Measurements from ENCODE around the gene RHOBTB3. TPM values are rescaled to one million over a fixed set of nuclear protein-coding genes. Genes with fewer than 3 reads are reported as not detected.

RHOBTB3 gene
- total RNA-seq, 1 experiment from 2014 or later, result 84.3 TPM

GRCh38 chr5:95733107-95733665, 2.0 kb downstream of the RHOBTB3 start:
- ChIA-PET RAD21 (ENCODE audit: low non-redundant PET in 1 of 2, low total read pairs in 2 of 2, uncharacterized antibody in 2 of 2, unreplicated experiment in 2 of 2) (no interaction called here), CTCF (no interaction called here), POLR2A (no interaction called here)
- ATAC-seq (no peak), DNase-seq (ENCODE audit: low read depth, low spot score) (no peak)
- no peak overlapping the region for H2AFZ ChIP-seq (ENCODE audit: low read depth, low read length, poor library complexity, severe bottlenecking)
- H3K4me1 ChIP-seq (ENCODE audit: control insufficient read depth in 1 of 2, insufficient read depth in 2 of 2, low read length in 2 of 2), result peaks cover 28 to 43% of the 10 kb centered on the region in 2 experiments
- peaks cover 42% of the 10 kb centered on the region for H3K79me2 ChIP-seq (ENCODE audit: insufficient read depth, low read length)
- H3K9ac ChIP-seq (ENCODE audit: low read length), result no peak overlapping the region
- peaks cover 0 to 3% of the 10 kb centered on the region in 2 experiments; a peak in 2 of 4 replicates for H3K36me3 ChIP-seq (ENCODE audit: control insufficient read depth in 1 of 2, insufficient read depth in 2 of 2, low read length in 2 of 2)
- intact Hi-C loops (cut with micrococcal nuclease), result loop anchor here (5.0 to 10.0 kb wide), 2 partner anchors 89 to 1072 kb away; partner anchors contain the start of genes ERAP1 and GLRX
- no peaks in the 10 kb centered on the region for H4K20me1 ChIP-seq (ENCODE audit: insufficient read depth)
- BruUV-seq (replicated peaks), result no TSS peak
- H3K9me2 ChIP-seq (ENCODE audit: insufficient read depth), result no peaks in the 10 kb centered on the region
- peak overlapping the region; percentile 93; the same call in 1 of the 2 replicates for H3K4me2 ChIP-seq (ENCODE audit: low read length)
- H3K9me3 ChIP-seq (ENCODE audit: control insufficient read depth in 1 of 2, insufficient read depth in 1 of 2, low read depth in 1 of 2, low read length in 2 of 2), result no peaks in the 10 kb centered on the region
- TF ChIP-seq TCF7L2 (IDR thresholded peaks at IDR 0.05; ENCODE audit: borderline replicate concordance, extremely low read depth, insufficient read depth, insufficient read length) (no peak), MAX (IDR thresholded peaks at IDR 0.05) (no peak), EZH2 (IDR thresholded peaks at IDR 0.05) (no peak), ELF1 (IDR thresholded peaks at IDR 0.05; ENCODE audit: borderline replicate concordance, low read depth) (no peak), YY1 (IDR thresholded peaks at IDR 0.05; ENCODE audit: extremely low read depth, insufficient replicate concordance, low read depth, low read length) (no peak)
- H3K27me3 ChIP-seq (ENCODE audit: insufficient read depth, low read length), result no peaks in the 10 kb centered on the region
- no peak overlapping the region for H3K27ac ChIP-seq (ENCODE audit: low read depth, low read length)
- H3K4me3 ChIP-seq (replicated peaks in 1 of 2; ENCODE audit: low read depth in 1 of 2, low read length in 2 of 2), result no peak overlapping the region

DNA sequence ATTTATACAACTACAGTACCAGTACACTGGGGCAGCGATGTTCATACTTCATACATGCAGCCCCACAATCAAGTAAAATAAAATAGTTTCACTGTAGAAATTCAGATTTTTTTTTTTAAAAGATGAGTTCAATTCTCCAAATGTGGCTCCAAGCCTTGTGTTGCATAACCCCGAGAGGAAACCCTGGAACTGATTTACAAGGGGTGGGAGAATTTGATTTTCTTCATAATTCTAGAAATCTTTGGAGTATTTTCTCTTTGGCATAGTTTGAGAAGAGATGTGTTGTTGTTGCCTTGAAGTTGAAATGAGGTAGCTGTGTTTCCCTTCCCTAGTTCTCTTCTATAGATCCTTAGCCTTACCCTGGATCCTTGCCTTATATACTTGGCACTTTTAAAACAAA, 3.1 kb downstream of the RHOBTB3 start:
- Histone ChIP-seq H3K79me2 (ENCODE audit: insufficient read depth, low read length) (peaks cover 42% of the 10 kb centered on the region), H3K9me2 (ENCODE audit: insufficient read depth) (no peaks in the 10 kb centered on the region), H3K36me3 (ENCODE audit: control insufficient read depth in 1 of 2, insufficient read depth in 2 of 2, low read length in 2 of 2) (peaks cover 0 to 7% of the 10 kb centered on the region in 2 experiments; a peak in 2 of 4 replicates), H3K9ac (ENCODE audit: low read length) (no peak overlapping the region), H3K4me2 (ENCODE audit: low read length) (no peak overlapping the region), H3K9me3 (ENCODE audit: control insufficient read depth in 1 of 2, insufficient read depth in 1 of 2, low read depth in 1 of 2, low read length in 2 of 2) (no peaks in the 10 kb centered on the region), H2AFZ (ENCODE audit: low read depth, low read length, poor library complexity, severe bottlenecking) (no peak overlapping the region), H3K27me3 (ENCODE audit: insufficient read depth, low read length) (no peaks in the 10 kb centered on the region), H4K20me1 (ENCODE audit: insufficient read depth) (no peaks in the 10 kb centered on the region), H3K4me1 (ENCODE audit: control insufficient read depth in 1 of 2, insufficient read depth in 2 of 2, low read length in 2 of 2) (peaks cover 18 to 33% of the 10 kb centered on the region in 2 experiments), H3K27ac (ENCODE audit: low read depth, low read length) (no peak overlapping the region), H3K4me3 (replicated peaks in 1 of 2; ENCODE audit: low read depth in 1 of 2, low read length in 2 of 2) (no peak overlapping the region)
- ChIA-PET RAD21 (ENCODE audit: low non-redundant PET in 1 of 2, low total read pairs in 2 of 2, uncharacterized antibody in 2 of 2, unreplicated experiment in 2 of 2) (no interaction called here), CTCF (interaction anchor here (1.0 to 1.2 kb wide), 2 partner anchors 11 to 47 kb away, joined by 3 read pairs; no protein-coding TSS in a partner anchor), POLR2A (no interaction called here)
- DNase-seq (ENCODE audit: low read depth, low spot score), result no peak
- BruUV-seq (replicated peaks), result no TSS peak
- ATAC-seq, result no peak
- intact Hi-C loops (cut with micrococcal nuclease), result loop anchor here (5.0 to 10.0 kb wide), 2 partner anchors 88 to 1071 kb away; partner anchors contain the start of genes ERAP1 and GLRX
- TF ChIP-seq SRF (IDR thresholded peaks at IDR 0.05; ENCODE audit: low read depth) (no peak), EZH2phosphoT487 (IDR thresholded peaks at IDR 0.05; ENCODE audit: borderline replicate concordance) (no peak), YY1 (IDR thresholded peaks at IDR 0.05; ENCODE audit: extremely low read depth, insufficient replicate concordance, low read depth, low read length) (no peak), CBX3 (IDR thresholded peaks at IDR 0.05; ENCODE audit: low read depth) (no peak), ZNF274 (IDR thresholded peaks at IDR 0.05; ENCODE audit: low read depth, low read length) (no peak), CEBPB (IDR thresholded peaks at IDR 0.05; ENCODE audit: low read depth) (no peak), ELF1 (IDR thresholded peaks at IDR 0.05; ENCODE audit: borderline replicate concordance, low read depth) (no peak), EZH2 (IDR thresholded peaks at IDR 0.05) (no peak), SP1 (IDR thresholded peaks at IDR 0.05; ENCODE audit: low read depth) (no peak), JUND (IDR thresholded peaks at IDR 0.05) (no peak), POLR2A (IDR thresholded peaks at IDR 0.05; ENCODE audit: borderline replicate concordance, extremely low read depth, insufficient read depth, insufficient read length) (no peak), TCF7L2 (IDR thresholded peaks at IDR 0.05; ENCODE audit: borderline replicate concordance, extremely low read depth, insufficient read depth, insufficient read length) (no peak)
- TF ChIP-seq, protein P1, sequence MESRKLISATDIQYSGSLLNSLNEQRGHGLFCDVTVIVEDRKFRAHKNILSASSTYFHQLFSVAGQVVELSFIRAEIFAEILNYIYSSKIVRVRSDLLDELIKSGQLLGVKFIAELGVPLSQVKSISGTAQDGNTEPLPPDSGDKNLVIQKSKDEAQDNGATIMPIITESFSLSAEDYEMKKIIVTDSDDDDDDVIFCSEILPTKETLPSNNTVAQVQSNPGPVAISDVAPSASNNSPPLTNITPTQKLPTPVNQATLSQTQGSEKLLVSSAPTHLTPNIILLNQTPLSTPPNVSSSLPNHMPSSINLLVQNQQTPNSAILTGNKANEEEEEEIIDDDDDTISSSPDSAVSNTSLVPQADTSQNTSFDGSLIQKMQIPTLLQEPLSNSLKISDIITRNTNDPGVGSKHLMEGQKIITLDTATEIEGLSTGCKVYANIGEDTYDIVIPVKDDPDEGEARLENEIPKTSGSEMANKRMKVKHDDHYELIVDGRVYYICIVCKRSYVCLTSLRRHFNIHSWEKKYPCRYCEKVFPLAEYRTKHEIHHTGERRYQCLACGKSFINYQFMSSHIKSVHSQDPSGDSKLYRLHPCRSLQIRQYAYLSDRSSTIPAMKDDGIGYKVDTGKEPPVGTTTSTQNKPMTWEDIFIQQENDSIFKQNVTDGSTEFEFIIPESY (IDR thresholded peaks at IDR 0.05; ENCODE audit: extremely low read depth, insufficient replicate concordance, low read length), result no peak
